Vagina (tissue), 2 donors: ENCODE results near the gene CCT5. TPM values are rescaled to one million over a fixed set of nuclear protein-coding genes. Genes with fewer than 3 reads are reported as not detected.

Experiments
- DNase-seq, 2 donors: peaks; one replicate each; pipeline ENCODE4 v3.0.0-alpha.2; 2017; ENCODE audit errors: extremely low spot score in 2 of 2
- H3K27ac ChIP-seq: fragments of 200-600 bp; sonication (generic); one replicate; pipeline ENCODE4 v1.5.1; 2019
- H3K27me3 ChIP-seq: fragments of 200-600 bp; sonication (generic); one replicate; pipeline ENCODE4 v1.5.1; 2019
- H3K36me3 ChIP-seq, 2 donors: fragments of 200-600 bp; sonication (generic); one replicate each; pipeline ENCODE4 v1.5.1; 2017 to 2019
- H3K4me1 ChIP-seq: fragments of 200-600 bp; sonication (generic); one replicate; pipeline ENCODE4 v1.5.1; 2019
- H3K4me3 ChIP-seq, 2 donors: fragments of 200-600 bp; sonication (generic); 1 replicate in 1 of 2; 2 replicates in 1 of 2; pipeline ENCODE4 v1.5.1; 2016 to 2019
- H3K9me3 ChIP-seq: fragments of 200-600 bp; sonication (generic); one replicate; pipeline ENCODE4 v1.5.1; 2019
- CTCF ChIP-seq, 3 experiments: fragments of 450-650 bp in 2 of 3; fragments of 200-600 bp in 1 of 3; sonication (generic) in 1 of 3; IDR thresholded peaks; one replicate each; pipeline ENCODE4 v1.5.1; 2017 to 2019; ENCODE audit warnings: antibody characterized with exemption in 3 of 3, mild to moderate bottlenecking in 2 of 3, moderate library complexity in 2 of 3
- POLR2A ChIP-seq, 2 donors: fragments of 450-650 bp; IDR thresholded peaks; one replicate each; pipeline ENCODE4 v1.6.1; 2017; ENCODE audit warnings: antibody characterized with exemption in 2 of 2, mild to moderate bottlenecking in 2 of 2, moderate library complexity in 2 of 2
- POLR2AphosphoS5 ChIP-seq, 2 donors: sonication (generic); formaldehyde crosslinking; IDR thresholded peaks; one replicate each; pipeline ENCODE4 v1.9.0; 2017; ENCODE audit warnings: antibody characterized with exemption in 2 of 2, mild to moderate bottlenecking in 2 of 2, low read depth in 1 of 2; ENCODE audit not compliant: insufficient read depth in 1 of 2
- intact Hi-C: fragments of 100-400 bp; cut with DNase I; formaldehyde crosslinking; loops from one replicate; pipeline ENCODE4 v1.15.1; 2023
- total RNA-seq: library from RNA; depleted of rRNA; stranded (reverse); fragments of >200 nt; gene quantifications from one replicate; pipeline ENCODE4 v1.2.3, GENCODE V29; 2016

The CCT5 gene
- total RNA-seq, 1 donor from 2014 or later = 83.2 TPM

GRCh38 chr5:10277773-10278630 lies 27.9 kb downstream of the CCT5 start:
- no peak for TF ChIP-seq POLR2A (IDR thresholded peaks at IDR 0.05)
- TF ChIP-seq CTCF (IDR thresholded peaks at IDR 0.05) = no peak
- TF ChIP-seq POLR2AphosphoS5 (IDR thresholded peaks at IDR 0.05; ENCODE audit: insufficient read depth in 1 of 2, low read depth in 1 of 2) = no peak
- H3K27me3 ChIP-seq = no peaks in the 10 kb centered on the region
- H3K4me3 ChIP-seq = no peak overlapping the region
- H3K27ac ChIP-seq = no peak overlapping the region
- no peaks in the 10 kb centered on the region for H3K36me3 ChIP-seq
- H3K9me3 ChIP-seq = no peaks in the 10 kb centered on the region
- DNase-seq = no peak
- no peaks in the 10 kb centered on the region for H3K4me1 ChIP-seq
- intact Hi-C loops = no loop called here

GRCh38 chr5:10278658-10279279 lies 28.7 kb downstream of the CCT5 start:
- Histone ChIP-seq H3K27ac (no peak overlapping the region), H3K36me3 (no peaks in the 10 kb centered on the region), H3K9me3 (no peaks in the 10 kb centered on the region), H3K4me1 (no peaks in the 10 kb centered on the region), H3K27me3 (no peaks in the 10 kb centered on the region), H3K4me3 (no peak overlapping the region)
- DNase-seq = no peak
- intact Hi-C loops = no loop called here
- TF ChIP-seq CTCF (IDR thresholded peaks at IDR 0.05) (no peak), POLR2AphosphoS5 (IDR thresholded peaks at IDR 0.05; ENCODE audit: insufficient read depth in 1 of 2, low read depth in 1 of 2) (no peak), POLR2A (IDR thresholded peaks at IDR 0.05) (no peak)

- H3K4me1 ChIP-seq = no peaks in the 10 kb centered on the region
- no peak overlapping the region for H3K27ac ChIP-seq
- no peak overlapping the region for H3K4me3 ChIP-seq
- TF ChIP-seq POLR2AphosphoS5 (IDR thresholded peaks at IDR 0.05; ENCODE audit: insufficient read depth in 1 of 2, low read depth in 1 of 2) (no peak), CTCF (IDR thresholded peaks at IDR 0.05) (no peak), POLR2A (IDR thresholded peaks at IDR 0.05) (no peak)
- no peaks in the 10 kb centered on the region for H3K9me3 ChIP-seq
- H3K36me3 ChIP-seq = no peaks in the 10 kb centered on the region
- H3K27me3 ChIP-seq = no peaks in the 10 kb centered on the region
- no peak for DNase-seq
- intact Hi-C loops = no loop called here
Measured at GRCh38 chr5:10279328-10279727, 29.2 kb downstream of the CCT5 start.

GRCh38 chr5:10279925-10280720 lies 30.0 kb downstream of the CCT5 start:
- DNase-seq = no peak
- no peak overlapping the region for H3K4me3 ChIP-seq
- no peak overlapping the region for H3K27ac ChIP-seq
- intact Hi-C loops = loop anchor here (10.0 kb wide), 1 partner anchor 125 kb away; no protein-coding TSS in a partner anchor
- no peaks in the 10 kb centered on the region for H3K36me3 ChIP-seq
- TF ChIP-seq POLR2A (IDR thresholded peaks at IDR 0.05) = no peak
- TF ChIP-seq CTCF (IDR thresholded peaks at IDR 0.05) = no peak
- TF ChIP-seq POLR2AphosphoS5 (IDR thresholded peaks at IDR 0.05; ENCODE audit: insufficient read depth in 1 of 2, low read depth in 1 of 2) = no peak
- no peaks in the 10 kb centered on the region for H3K4me1 ChIP-seq
- no peaks in the 10 kb centered on the region for H3K9me3 ChIP-seq
- no peaks in the 10 kb centered on the region for H3K27me3 ChIP-seq
